Dendritic cell treated with granulocyte-macrophage colony-stimulating factor and Interleukin-4, amounts not matched to agents 40 ng/mL and 50 ng/mL, for 4 days (primary cell): ENCODE results near the gene CGAS.
"Not testable (repeated sequence)": the region's sequence is repeated elsewhere in the genome, so short reads cannot be mapped to it uniquely, and the experiment has no call there.

Source experiments
- H3K27ac Mint-ChIP-seq: one replicate; pipeline ENCODE4 v1.8.0; 2022; ENCODE audit warnings: mild to moderate bottlenecking, mixed read lengths
- H3K27me3 Mint-ChIP-seq: one replicate; pipeline ENCODE4 v1.8.0; 2022; ENCODE audit warnings: mild to moderate bottlenecking, mixed read lengths
- H3K36me3 Mint-ChIP-seq: one replicate; pipeline ENCODE4 v1.8.0; 2022; ENCODE audit warnings: low read depth, mixed read lengths
- H3K4me1 Mint-ChIP-seq: one replicate; pipeline ENCODE4 v1.8.0; 2022; ENCODE audit warnings: low read depth, mixed read lengths
- H3K4me3 Mint-ChIP-seq: one replicate; pipeline ENCODE4 v1.8.0; 2022; ENCODE audit warnings: mild to moderate bottlenecking, moderate library complexity, mixed read lengths
- H3K9me3 Mint-ChIP-seq: one replicate; pipeline ENCODE4 v1.8.0; 2022; ENCODE audit warnings: mixed read lengths
- intact Hi-C: fragments of 100-400 bp; cut with micrococcal nuclease; formaldehyde crosslinking; loops from one replicate; pipeline ENCODE4 v1.15.0; 2022

CGAS gene

GRCh38 chr6:73451223-73452106, 632 bp downstream of the CGAS start:
- Mint-ChIP-seq H3K27ac (peak overlapping the region; percentile 94), H3K4me1 (peaks cover 57% of the 10 kb centered on the region), H3K4me3 (peak overlapping the region; percentile 81), H3K27me3 (no peaks in the 10 kb centered on the region), H3K36me3 (peaks cover 52% of the 10 kb centered on the region), H3K9me3 (no peaks in the 10 kb centered on the region)
- intact Hi-C loops, result loop anchor here (1.0 to 5.0 kb wide), 3 partner anchors 10 to 201 kb away; partner anchors contain the start of genes MTO1 and SLC17A5

- Mint-ChIP-seq H3K9me3 (no peaks in the 10 kb centered on the region), H3K4me3 (no peak overlapping the region), H3K36me3 (peaks cover 93% of the 10 kb centered on the region), H3K4me1 (peaks cover 48% of the 10 kb centered on the region), H3K27ac (no peak overlapping the region), H3K27me3 (no peaks in the 10 kb centered on the region)
- intact Hi-C loops, result no loop called here
Measured at GRCh38 chr6:73443555-73443954, 8.5 kb downstream of the CGAS start.

GRCh38 chr6:73435236-73435635, 16.9 kb downstream of the CGAS start:
- H3K4me1 Mint-ChIP-seq, result peaks cover 5% of the 10 kb centered on the region
- H3K9me3 Mint-ChIP-seq, result no peaks in the 10 kb centered on the region
- no peak overlapping the region for H3K27ac Mint-ChIP-seq
- intact Hi-C loops, result loop anchor here (5.0 kb wide), 1 partner anchor 47 kb away; no protein-coding TSS in a partner anchor
- H3K27me3 Mint-ChIP-seq, result no peaks in the 10 kb centered on the region
- H3K4me3 Mint-ChIP-seq, result no peak overlapping the region
- H3K36me3 Mint-ChIP-seq, result peaks cover 94% of the 10 kb centered on the region

GRCh38 chr6:73421534-73421933, 30.6 kb downstream of the CGAS start:
- Mint-ChIP-seq H3K4me1 (peaks cover 7% of the 10 kb centered on the region), H3K27me3 (no peaks in the 10 kb centered on the region), H3K27ac (no peak overlapping the region), H3K36me3 (peaks cover 74% of the 10 kb centered on the region), H3K4me3 (no peak overlapping the region), H3K9me3 (no peaks in the 10 kb centered on the region)
- intact Hi-C loops, result no loop called here

DNA sequence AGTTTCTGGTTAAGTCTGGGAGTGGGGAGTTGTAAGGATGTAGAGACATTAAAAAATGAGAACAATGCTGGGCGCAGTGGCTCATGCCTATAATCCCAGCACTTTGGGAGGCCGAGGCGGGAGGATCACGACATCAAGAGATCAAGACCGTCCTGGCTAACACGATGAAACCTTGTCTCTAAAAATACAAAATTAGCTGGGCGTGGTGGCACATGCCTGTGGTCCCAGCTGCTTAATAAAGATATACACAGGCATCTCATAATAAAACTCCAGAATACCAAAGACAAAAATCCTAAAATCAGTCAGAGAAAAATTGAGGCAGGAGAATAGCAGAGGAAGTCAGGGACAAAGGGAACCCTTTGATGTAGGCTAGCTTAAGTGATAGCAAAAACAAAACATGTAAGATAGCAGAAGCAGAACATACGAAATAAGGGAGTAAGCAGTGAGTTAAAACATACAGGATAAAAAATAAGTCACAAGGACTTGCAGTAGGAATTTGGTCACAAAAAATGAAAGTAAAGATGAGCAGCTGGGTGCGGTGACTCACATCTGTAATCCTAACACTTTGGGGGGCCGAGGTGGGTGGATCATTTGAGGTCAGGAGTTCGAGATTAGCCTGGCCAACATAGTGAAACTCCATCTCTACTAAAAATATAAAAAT, 33.9 kb downstream of the CGAS start:
- Mint-ChIP-seq H3K4me3 (no peak overlapping the region), H3K27me3 (no peaks in the 10 kb centered on the region), H3K9me3 (no peaks in the 10 kb centered on the region), H3K27ac (no peak overlapping the region), H3K4me1 (peaks cover 7% of the 10 kb centered on the region), H3K36me3 (peaks cover 68% of the 10 kb centered on the region)
- intact Hi-C loops, result no loop called here

- no peak overlapping the region for H3K4me3 Mint-ChIP-seq
- H3K4me1 Mint-ChIP-seq, result no peaks in the 10 kb centered on the region
- intact Hi-C loops, result no loop called here
- no peaks in the 10 kb centered on the region for H3K9me3 Mint-ChIP-seq
- no peaks in the 10 kb centered on the region for H3K27me3 Mint-ChIP-seq
- H3K27ac Mint-ChIP-seq, result no peak overlapping the region
- H3K36me3 Mint-ChIP-seq, result peaks cover 43% of the 10 kb centered on the region
Measured at GRCh38 chr6:73413102-73413501, 39.0 kb downstream of the CGAS start.

DNA sequence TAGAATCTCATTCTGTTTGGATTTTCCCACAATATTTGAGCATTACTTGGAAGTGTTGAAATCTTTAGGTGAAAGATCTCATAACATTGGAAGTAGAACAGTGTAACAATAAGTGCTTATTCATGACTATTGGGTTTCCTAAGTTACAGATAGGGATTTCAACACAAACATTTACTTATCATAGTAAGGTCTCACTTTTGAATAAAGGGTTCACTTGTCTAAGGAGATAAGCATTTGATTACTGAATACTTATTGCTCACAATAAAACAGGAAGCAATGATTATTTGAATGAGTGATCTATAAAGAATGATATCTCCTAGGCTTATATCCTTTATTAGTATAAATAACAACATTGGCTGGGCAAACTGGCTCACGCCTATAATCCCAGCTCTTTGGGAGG, 42.7 kb downstream of the CGAS start:
- H3K4me1 Mint-ChIP-seq, result no peaks in the 10 kb centered on the region
- H3K4me3 Mint-ChIP-seq, result no peak overlapping the region
- H3K36me3 Mint-ChIP-seq, result peaks cover 9% of the 10 kb centered on the region
- H3K27me3 Mint-ChIP-seq, result no peaks in the 10 kb centered on the region
- H3K9me3 Mint-ChIP-seq, result no peaks in the 10 kb centered on the region
- intact Hi-C loops, result no loop called here
- H3K27ac Mint-ChIP-seq, result no peak overlapping the region

- intact Hi-C loops, result no loop called here
- H3K27me3 Mint-ChIP-seq, result no peaks in the 10 kb centered on the region
- no peaks in the 10 kb centered on the region for H3K36me3 Mint-ChIP-seq
- H3K4me1 Mint-ChIP-seq, result no peaks in the 10 kb centered on the region
- no peak overlapping the region for H3K27ac Mint-ChIP-seq
- no peak overlapping the region for H3K4me3 Mint-ChIP-seq
- no peaks in the 10 kb centered on the region for H3K9me3 Mint-ChIP-seq
Measured at GRCh38 chr6:73400656-73401055, 51.4 kb downstream of the CGAS start.

DNA sequence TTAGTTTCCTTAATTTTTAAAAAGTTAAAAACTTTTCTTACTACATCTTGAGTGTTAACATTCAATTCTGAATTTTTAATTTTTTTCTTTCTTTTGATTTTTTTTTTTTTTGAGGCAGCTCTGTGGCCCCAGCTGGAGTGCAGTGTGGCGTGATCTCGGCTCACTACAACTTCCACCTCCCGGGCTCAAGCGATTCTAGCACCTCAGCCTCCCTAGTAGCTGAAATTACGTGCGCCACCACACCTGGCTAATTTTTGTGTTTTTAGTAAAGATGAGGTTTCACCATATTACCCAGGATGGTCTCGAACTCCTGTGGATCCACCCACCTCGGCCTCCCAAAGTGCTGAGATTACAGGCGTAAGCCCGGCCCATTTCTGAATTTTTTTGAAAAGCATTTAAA, 56.2 kb downstream of the CGAS start:
- Mint-ChIP-seq H3K36me3 (peaks cover 6% of the 10 kb centered on the region), H3K4me1 (peaks cover 4% of the 10 kb centered on the region), H3K4me3 (no peak overlapping the region), H3K9me3 (peaks cover 8% of the 10 kb centered on the region), H3K27ac (no peak overlapping the region), H3K27me3 (peaks cover 4% of the 10 kb centered on the region)
- intact Hi-C loops, result no loop called here

DNA sequence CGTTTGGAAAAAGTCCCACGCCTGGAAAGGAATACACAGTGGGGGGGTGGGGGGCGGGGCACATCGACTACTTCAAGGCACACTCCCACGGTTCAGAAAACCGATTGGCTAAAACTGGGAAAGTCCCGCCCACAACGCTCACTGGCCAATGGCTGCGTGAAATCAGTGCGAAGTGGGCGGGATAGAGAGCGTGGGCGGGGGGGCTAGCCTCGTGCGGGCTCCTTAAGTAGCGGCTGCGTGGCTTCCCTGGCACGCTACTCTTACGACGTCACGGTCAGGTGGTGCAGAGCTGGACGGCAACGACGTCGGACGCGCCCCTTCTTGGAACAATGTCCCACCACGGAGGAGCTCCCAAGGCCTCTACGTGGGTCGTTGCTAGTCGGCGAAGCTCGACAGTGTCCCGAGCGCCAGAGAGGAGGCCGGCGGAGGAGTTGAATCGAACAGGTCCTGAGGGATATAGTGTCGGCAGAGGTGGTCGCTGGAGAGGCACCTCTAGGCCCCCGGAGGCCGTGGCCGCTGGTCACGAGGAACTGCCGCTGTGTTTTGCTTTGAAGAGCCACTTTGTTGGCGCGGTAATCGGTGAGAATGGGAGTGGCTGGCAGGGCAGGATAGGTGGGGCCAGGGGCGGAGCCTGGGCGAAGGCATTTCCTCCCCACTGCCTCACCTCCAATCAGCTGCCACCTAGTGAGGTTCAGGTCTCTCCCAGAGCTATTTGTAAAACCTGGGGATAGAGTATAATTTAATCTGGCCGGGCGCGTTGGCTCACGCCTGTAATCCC, 57.3 kb downstream of the CGAS start, which contains the start of gene DDX43:
Gene DDX43, plus strand, starts transcription at position 252 of the 778 bp plus-strand sequence. Its CDS starts 78 bp downstream, at position 330.
- H3K27me3 Mint-ChIP-seq, result peaks cover 4% of the 10 kb centered on the region
- H3K27ac Mint-ChIP-seq, result peak within 1 kb of the TSS; percentile 89
- intact Hi-C loops, result no loop called here
- peaks cover 8% of the 10 kb centered on the region for H3K9me3 Mint-ChIP-seq
- peaks cover 4% of the 10 kb centered on the region for H3K4me1 Mint-ChIP-seq
- peak within 1 kb of the TSS; percentile 81 for H3K4me3 Mint-ChIP-seq
- H3K36me3 Mint-ChIP-seq, result peaks cover 6% of the 10 kb centered on the region

DNA sequence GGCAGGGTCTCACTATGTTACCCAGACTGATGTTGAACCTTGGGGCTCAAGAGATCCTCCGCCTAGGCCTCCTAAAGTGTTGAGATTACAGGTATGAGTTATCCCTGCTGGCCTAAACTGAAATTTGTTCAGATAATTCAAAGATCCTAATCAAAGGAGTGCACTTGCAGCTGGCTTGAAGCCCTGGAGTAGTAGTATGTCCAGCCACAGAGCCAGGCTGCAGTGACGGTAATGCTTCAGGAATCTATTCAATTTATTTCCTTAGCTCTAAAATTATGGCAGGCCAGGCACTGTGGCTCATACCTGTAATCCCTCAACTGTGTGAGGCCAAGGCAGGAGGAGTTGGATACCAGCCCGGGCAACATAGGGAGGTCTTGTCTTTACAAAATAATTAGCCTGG, 58.8 kb downstream of the CGAS start:
- Mint-ChIP-seq H3K27ac (no peak overlapping the region), H3K4me3 (no peak overlapping the region)
- intact Hi-C loops, result no loop called here

GRCh38 chr6:73392188-73392587, 59.9 kb downstream of the CGAS start:
- intact Hi-C loops, H3K27ac Mint-ChIP-seq, H3K9me3 Mint-ChIP-seq, H3K4me3 Mint-ChIP-seq, H3K36me3 Mint-ChIP-seq, H3K27me3 Mint-ChIP-seq: not testable (repeated sequence)
- peaks cover 18% of the 10 kb centered on the region for H3K4me1 Mint-ChIP-seq

More for the DNA sequence above, 58.8 kb downstream of the CGAS start:
- H3K27me3 Mint-ChIP-seq, result peaks cover 4% of the 10 kb centered on the region
- H3K36me3 Mint-ChIP-seq, result peaks cover 6% of the 10 kb centered on the region
- peaks cover 8% of the 10 kb centered on the region for H3K9me3 Mint-ChIP-seq
- peaks cover 17% of the 10 kb centered on the region for H3K4me1 Mint-ChIP-seq

DNA sequence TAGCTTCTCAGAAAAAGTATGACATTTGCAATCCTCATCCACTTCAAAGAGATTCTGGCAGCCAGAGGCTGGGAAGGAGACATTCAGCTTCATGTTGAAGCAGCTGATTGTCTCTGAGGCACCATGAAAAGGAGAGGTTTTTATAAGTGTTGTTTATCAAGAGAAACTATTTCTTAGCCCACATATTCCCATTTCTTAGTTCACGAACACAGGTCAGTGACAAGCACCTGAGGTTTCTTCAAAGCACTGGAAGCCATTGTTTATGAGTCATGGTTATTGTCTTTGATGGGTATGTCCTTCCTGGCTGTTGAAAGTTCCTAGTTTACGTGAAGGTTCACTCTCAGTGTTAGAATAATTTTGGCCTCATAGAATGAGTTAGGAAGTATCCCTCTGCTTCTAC, 60.4 kb downstream of the CGAS start:
- H3K27me3 Mint-ChIP-seq, result peaks cover 4% of the 10 kb centered on the region
- H3K36me3 Mint-ChIP-seq, result peaks cover 6% of the 10 kb centered on the region
- H3K4me1 Mint-ChIP-seq, result peaks cover 18% of the 10 kb centered on the region
- peaks cover 8% of the 10 kb centered on the region for H3K9me3 Mint-ChIP-seq
- no peak overlapping the region for H3K27ac Mint-ChIP-seq
- H3K4me3 Mint-ChIP-seq, result no peak overlapping the region
- intact Hi-C loops, result no loop called here

- Mint-ChIP-seq H3K4me3 (no peak overlapping the region), H3K27ac (no peak overlapping the region), H3K9me3 (peaks cover 4% of the 10 kb centered on the region), H3K27me3 (peaks cover 1% of the 10 kb centered on the region), H3K4me1 (peaks cover 17% of the 10 kb centered on the region), H3K36me3 (peaks cover 4% of the 10 kb centered on the region)
- intact Hi-C loops, result loop anchor here (5.0 kb wide), 1 partner anchor 103 kb away; no protein-coding TSS in a partner anchor
Measured at GRCh38 chr6:73389854-73390253, 62.2 kb downstream of the CGAS start.
